ENCODE results near the gene ZBTB46.
A peak's percentile ranks its signal among the peaks of the same experiment; 100 is the strongest.

The ZBTB46 gene

DNA sequence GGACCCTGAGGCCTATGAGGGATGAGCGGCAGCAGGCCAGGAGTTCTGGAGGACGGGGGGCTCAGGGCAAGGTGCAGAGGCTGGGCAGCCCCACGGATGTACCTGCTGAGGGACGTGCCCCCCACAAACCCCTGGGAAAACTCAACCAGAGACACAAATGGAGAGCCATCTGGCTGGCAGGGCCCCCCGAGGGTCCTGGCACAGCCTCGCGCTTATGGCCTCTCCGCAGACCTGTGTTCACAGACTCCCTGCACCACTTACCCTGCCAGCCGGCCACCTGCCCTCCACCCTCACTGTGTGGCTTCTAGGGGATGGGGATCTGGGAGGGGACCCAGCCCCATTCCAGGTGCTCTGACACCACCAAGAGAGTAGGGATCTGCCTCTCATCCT lies 3.4 kb upstream of the ZBTB46 start:
- ChIA-PET CTCF (interaction anchor here (0.6 to 1.1 kb wide), 4 partner anchors 48 to 1042 kb away, joined by 3 read pairs; no protein-coding TSS in a partner anchor), POLR2A (interaction anchor here (0.7 to 1.1 kb wide), 3 partner anchors 30 to 101 kb away, joined by 3 to 4 read pairs (median 3); partner anchors contain the start of gene TPD52L2)
- 0 out of 2 replicates have a peak, but pooled peaks have one; percentile 27 for TF ChIP-seq PRDM2 (tag by site-specific recombination; IDR thresholded peaks at IDR 0.05; ENCODE audit: borderline replicate concordance)
- no peak for TF ChIP-seq ZSCAN16 (tag by site-specific recombination; IDR thresholded peaks at IDR 0.05)
- Histone ChIP-seq H3K27ac (ENCODE audit: extremely low read depth, low read depth, low read length) (no peak overlapping the region), H3K9me3 (ENCODE audit: control insufficient read depth, insufficient read depth, low read depth, low read length) (no peaks in the 10 kb centered on the region), H3K4me1 (ENCODE audit: control insufficient read depth, insufficient read depth, low read length) (no peaks in the 10 kb centered on the region), H3K36me3 (ENCODE audit: control insufficient read depth in 2 of 2, insufficient read depth in 1 of 2, low read length in 2 of 2) (no peaks in the 10 kb centered on the region), H3K4me3 (ENCODE audit: low read depth, low read length) (no peak overlapping the region)

GRCh38 chr20:63833776-63834490 lies 2.9 kb upstream of the ZBTB46 start:
- ChIA-PET CTCF (interaction anchor here (0.6 to 1.1 kb wide), 2 partner anchors 51 to 60 kb away, joined by 3 read pairs; no protein-coding TSS in a partner anchor), POLR2A (interaction anchor here (0.9 to 1.1 kb wide), 2 partner anchors 31 to 65 kb away, joined by 3 to 4 read pairs; partner anchors contain the start of gene TPD52L2)
- no peaks in the 10 kb centered on the region for H3K36me3 ChIP-seq (ENCODE audit: control insufficient read depth in 2 of 2, insufficient read depth in 1 of 2, low read length in 2 of 2)
- TF ChIP-seq ZNF302 (tag by site-specific recombination; IDR thresholded peaks at IDR 0.05; ENCODE audit: low read depth) (no peak), ZNF202 (tag by site-specific recombination; IDR thresholded peaks at IDR 0.05; ENCODE audit: borderline replicate concordance) (no peak), TCF7L2 (IDR thresholded peaks at IDR 0.05; ENCODE audit: borderline replicate concordance, low read depth, low read length) (no peak), ZFP41 (tag by site-specific recombination; IDR thresholded peaks at IDR 0.05; ENCODE audit: borderline replicate concordance) (no peak), GLIS2 (tag by site-specific recombination; IDR thresholded peaks at IDR 0.05) (peak; percentile 48; the same call in 1 of the 2 replicates), ZBTB44 (tag by site-specific recombination; IDR thresholded peaks at IDR 0.05) (no peak), ZBTB17 (tag by site-specific recombination; IDR thresholded peaks at IDR 0.05) (no peak), KLF1 (tag by site-specific recombination; IDR thresholded peaks at IDR 0.05) (0 out of 2 replicates have a peak, but pooled peaks have one; percentile 25), ZNF501 (tag by site-specific recombination; IDR thresholded peaks at IDR 0.05) (no peak), ZSCAN30 (tag by site-specific recombination; IDR thresholded peaks at IDR 0.05) (no peak), KLF10 (tag by site-specific recombination; IDR thresholded peaks at IDR 0.05) (no peak), ZNF23 (tag by site-specific recombination; IDR thresholded peaks at IDR 0.05; ENCODE audit: borderline replicate concordance) (no peak)
- no peaks in the 10 kb centered on the region for H3K4me1 ChIP-seq (ENCODE audit: control insufficient read depth, insufficient read depth, low read length)
- H3K4me3 ChIP-seq (ENCODE audit: low read depth, low read length), result no peak overlapping the region
- H3K9me3 ChIP-seq (ENCODE audit: control insufficient read depth, insufficient read depth, low read depth, low read length), result no peaks in the 10 kb centered on the region
- H3K27ac ChIP-seq (ENCODE audit: extremely low read depth, low read depth, low read length), result no peak overlapping the region
